ENCODE results near the gene GRK5. TPM values are rescaled to one million over a fixed set of nuclear protein-coding genes. Genes with fewer than 3 reads are reported as not detected.
"Not testable (repeated sequence)": the region's sequence is repeated elsewhere in the genome, so short reads cannot be mapped to it uniquely, and the experiment has no call there.

The GRK5 gene
- total RNA-seq, 4 donors from 2014 or later, result 6.2 to 12.5 (median 9.1) TPM

GRCh38 chr10:119275085-119275484 lies 67.7 kb downstream of the GRK5 start:
- no peak for TF ChIP-seq CTCF (IDR thresholded peaks at IDR 0.05 in 4 of 5, conservative IDR thresholded peaks at IDR 0.05 in 1 of 5)
- no peak for TF ChIP-seq POLR2A (IDR thresholded peaks at IDR 0.05)
- peak overlapping the region in 3 of 4 donors; percentile 31 to 74 (median 59) for H3K27ac ChIP-seq
- H3K36me3 ChIP-seq, result no peaks in the 10 kb centered on the region
- H3K9me3 ChIP-seq, result no peaks in the 10 kb centered on the region
- H3K27me3 ChIP-seq, result no peaks in the 10 kb centered on the region
- DNase-seq (no peak), ATAC-seq (no peak)
- peaks cover 28 to 29% of the 10 kb centered on the region in 2 donors for H3K4me1 ChIP-seq
- no peak overlapping the region for H3K4me3 ChIP-seq
- in situ Hi-C loops (cut with MboI; ENCODE audit: low sequenced_read_pairs in 4 of 4) (no loop called here), intact Hi-C loops (cut with DNase I; ENCODE audit: low total_unique reads) (no loop called here)

- H3K36me3 ChIP-seq; in situ Hi-C loops (cut with MboI; ENCODE audit: low sequenced_read_pairs in 4 of 4); H3K27ac ChIP-seq; intact Hi-C loops (cut with DNase I; ENCODE audit: low total_unique reads); H3K4me3 ChIP-seq; H3K27me3 ChIP-seq; H3K9me3 ChIP-seq; ATAC-seq; DNase-seq: not testable (repeated sequence)
- H3K4me1 ChIP-seq, result peaks cover 26 to 30% of the 10 kb centered on the region in 2 donors
These were observed 68.8 kb downstream of the GRK5 start for GRCh38 chr10:119276194-119276593.

GRCh38 chr10:119278126-119278709 lies 70.8 kb downstream of the GRK5 start:
- in situ Hi-C loops (cut with MboI; ENCODE audit: low sequenced_read_pairs in 4 of 4) (no loop called here), intact Hi-C loops (cut with DNase I; ENCODE audit: low total_unique reads) (no loop called here)
- Histone ChIP-seq H3K36me3 (no peaks in the 10 kb centered on the region), H3K4me1 (peaks cover 32 to 42% of the 10 kb centered on the region in 2 donors), H3K27ac (peak overlapping the region; percentile 46 to 72 (median 66)), H3K9me3 (no peaks in the 10 kb centered on the region), H3K27me3 (no peaks in the 10 kb centered on the region), H3K4me3 (no peak overlapping the region)
- ATAC-seq (peak; percentile 26 to 31), DNase-seq (peak in 1 of 2 donors; percentile 46)
- TF ChIP-seq CTCF (IDR thresholded peaks at IDR 0.05 in 4 of 5, conservative IDR thresholded peaks at IDR 0.05 in 1 of 5) (no peak), POLR2A (IDR thresholded peaks at IDR 0.05) (no peak)

GRCh38 chr10:119279441-119279840 lies 72.1 kb downstream of the GRK5 start:
- no peaks in the 10 kb centered on the region for H3K36me3 ChIP-seq
- in situ Hi-C loops (cut with MboI; ENCODE audit: low sequenced_read_pairs in 4 of 4) (no loop called here), intact Hi-C loops (cut with DNase I; ENCODE audit: low total_unique reads) (no loop called here)
- TF ChIP-seq CTCF (IDR thresholded peaks at IDR 0.05 in 4 of 5, conservative IDR thresholded peaks at IDR 0.05 in 1 of 5), result no peak
- no peak for TF ChIP-seq POLR2A (IDR thresholded peaks at IDR 0.05)
- peak overlapping the region in 3 of 4 donors; percentile 65 to 72 (median 67) for H3K27ac ChIP-seq
- H3K9me3 ChIP-seq, result no peaks in the 10 kb centered on the region
- no peak for ATAC-seq
- no peaks in the 10 kb centered on the region for H3K27me3 ChIP-seq
- H3K4me3 ChIP-seq, result no peak overlapping the region
- peaks cover 41 to 54% of the 10 kb centered on the region in 2 donors for H3K4me1 ChIP-seq
- no peak for DNase-seq

- Histone ChIP-seq H3K4me1 (peaks cover 59 to 76% of the 10 kb centered on the region in 2 donors), H3K27ac (peak overlapping the region; percentile 67 to 85 (median 70)), H3K36me3 (no peaks in the 10 kb centered on the region), H3K9me3 (no peaks in the 10 kb centered on the region), H3K27me3 (no peaks in the 10 kb centered on the region), H3K4me3 (no peak overlapping the region)
- peak; percentile 50 to 84 for DNase-seq
- TF ChIP-seq POLR2A (IDR thresholded peaks at IDR 0.05) (no peak), CTCF (IDR thresholded peaks at IDR 0.05 in 4 of 5, conservative IDR thresholded peaks at IDR 0.05 in 1 of 5) (no peak)
- peak; percentile 41 to 50 for ATAC-seq
- intact Hi-C loops (cut with DNase I; ENCODE audit: low total_unique reads) (loop anchor here (5.0 kb wide), 1 partner anchor 74 kb away; the partner anchor contains the start of gene GRK5), in situ Hi-C loops (cut with MboI; ENCODE audit: low sequenced_read_pairs in 4 of 4) (no loop called here)
These were observed 74.3 kb downstream of the GRK5 start for GRCh38 chr10:119281581-119282071.
